ENCODE measurements around the gene TFDP1.

DNA sequence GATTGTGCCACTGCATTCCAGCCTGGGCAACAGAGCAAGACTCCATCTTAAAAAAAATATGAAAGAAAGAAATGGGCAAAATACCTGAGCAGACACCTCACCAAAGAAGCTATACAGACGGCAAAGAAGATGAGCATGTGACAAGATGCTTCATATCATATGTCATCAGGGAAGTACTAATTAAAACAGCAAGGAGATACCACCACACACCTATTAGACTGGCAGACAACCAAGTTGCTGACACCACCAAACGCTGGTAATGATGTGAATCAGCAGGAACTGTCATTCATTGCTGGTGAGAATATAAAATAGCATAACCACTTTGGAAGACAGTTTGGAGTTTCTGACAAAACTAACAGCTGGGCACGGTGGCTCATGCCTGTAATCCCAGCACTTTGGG lies 11.5 kb upstream of the TFDP1 start:
- TF ChIP-seq, protein P1, sequence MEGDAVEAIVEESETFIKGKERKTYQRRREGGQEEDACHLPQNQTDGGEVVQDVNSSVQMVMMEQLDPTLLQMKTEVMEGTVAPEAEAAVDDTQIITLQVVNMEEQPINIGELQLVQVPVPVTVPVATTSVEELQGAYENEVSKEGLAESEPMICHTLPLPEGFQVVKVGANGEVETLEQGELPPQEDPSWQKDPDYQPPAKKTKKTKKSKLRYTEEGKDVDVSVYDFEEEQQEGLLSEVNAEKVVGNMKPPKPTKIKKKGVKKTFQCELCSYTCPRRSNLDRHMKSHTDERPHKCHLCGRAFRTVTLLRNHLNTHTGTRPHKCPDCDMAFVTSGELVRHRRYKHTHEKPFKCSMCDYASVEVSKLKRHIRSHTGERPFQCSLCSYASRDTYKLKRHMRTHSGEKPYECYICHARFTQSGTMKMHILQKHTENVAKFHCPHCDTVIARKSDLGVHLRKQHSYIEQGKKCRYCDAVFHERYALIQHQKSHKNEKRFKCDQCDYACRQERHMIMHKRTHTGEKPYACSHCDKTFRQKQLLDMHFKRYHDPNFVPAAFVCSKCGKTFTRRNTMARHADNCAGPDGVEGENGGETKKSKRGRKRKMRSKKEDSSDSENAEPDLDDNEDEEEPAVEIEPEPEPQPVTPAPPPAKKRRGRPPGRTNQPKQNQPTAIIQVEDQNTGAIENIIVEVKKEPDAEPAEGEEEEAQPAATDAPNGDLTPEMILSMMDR (IDR thresholded peaks at IDR 0.05) = no peak
- TF ChIP-seq POLR2A (IDR thresholded peaks at IDR 0.05) (no peak), POLR2AphosphoS5 (IDR thresholded peaks at IDR 0.05) (no peak)
